ENCODE data around the gene MACROD1. TPM values are rescaled to one million over a fixed set of nuclear protein-coding genes. Genes with fewer than 3 reads are reported as not detected.

Gene MACROD1
- total RNA-seq, 4 donors from 2014 or later: 28.8 to 70.7 (median 33.7) TPM

- Histone ChIP-seq H3K4me3 (no peak overlapping the region), H3K9me3 (no peaks in the 10 kb centered on the region), H3K4me1 (peaks cover 38 to 50% (median 42%) of the 10 kb centered on the region in 4 donors), H3K27me3 (peaks cover 0 to 15% (median 0%) of the 10 kb centered on the region in 4 donors), H3K36me3 (peaks cover 45 to 61% (median 54%) of the 10 kb centered on the region in 4 donors), H3K27ac (replicated peaks in 1 of 4) (no peak overlapping the region)
- TF ChIP-seq CTCF (IDR thresholded peaks at IDR 0.05) (no peak), POLR2AphosphoS5 (IDR thresholded peaks at IDR 0.05) (no peak), EP300 (IDR thresholded peaks at IDR 0.05) (no peak), POLR2A (IDR thresholded peaks at IDR 0.05; ENCODE audit: low read depth) (no peak)
- DNase-seq (ENCODE audit: extremely low spot score): no peak
- 81% methylated on average over 10 of the region's 11 CpGs for WGBS
- intact Hi-C loops (cut with DNase I): no loop called here
Measured at GRCh38 chr11:63997801-63998337, 168.0 kb downstream of the MACROD1 start.

- 93% methylated on average over 18 of the region's 27 CpGs for WGBS
- DNase-seq (ENCODE audit: extremely low spot score): no peak
- TF ChIP-seq CTCF (IDR thresholded peaks at IDR 0.05): no peak
- no peak for TF ChIP-seq EP300 (IDR thresholded peaks at IDR 0.05)
- no peak for TF ChIP-seq POLR2A (IDR thresholded peaks at IDR 0.05; ENCODE audit: low read depth)
- no peak for TF ChIP-seq POLR2AphosphoS5 (IDR thresholded peaks at IDR 0.05)
- Histone ChIP-seq H3K27ac (replicated peaks in 1 of 4) (no peak overlapping the region), H3K9me3 (no peaks in the 10 kb centered on the region), H3K4me1 (peaks cover 36 to 44% (median 38%) of the 10 kb centered on the region in 4 donors), H3K4me3 (no peak overlapping the region), H3K27me3 (peaks cover 0 to 15% (median 0%) of the 10 kb centered on the region in 4 donors), H3K36me3 (peaks cover 45 to 68% (median 57%) of the 10 kb centered on the region in 4 donors)
- intact Hi-C loops (cut with DNase I): no loop called here
Measured at GRCh38 chr11:63997104-63997700, 168.7 kb downstream of the MACROD1 start.

GRCh38 chr11:63996512-63996911 lies 169.4 kb downstream of the MACROD1 start:
- no peak overlapping the region for H3K27ac ChIP-seq (replicated peaks in 1 of 4)
- no peak for DNase-seq (ENCODE audit: extremely low spot score)
- peaks cover 45 to 75% (median 62%) of the 10 kb centered on the region in 4 donors for H3K36me3 ChIP-seq
- TF ChIP-seq POLR2AphosphoS5 (IDR thresholded peaks at IDR 0.05): no peak
- no peak for TF ChIP-seq POLR2A (IDR thresholded peaks at IDR 0.05; ENCODE audit: low read depth)
- TF ChIP-seq EP300 (IDR thresholded peaks at IDR 0.05): no peak
- TF ChIP-seq CTCF (IDR thresholded peaks at IDR 0.05): no peak
- H3K4me1 ChIP-seq: peaks cover 30 to 38% (median 31%) of the 10 kb centered on the region in 4 donors
- H3K27me3 ChIP-seq: peaks cover 0 to 15% (median 0%) of the 10 kb centered on the region in 4 donors
- 100% methylated on average over 3 of the region's 18 CpGs for WGBS
- no peaks in the 10 kb centered on the region for H3K9me3 ChIP-seq
- H3K4me3 ChIP-seq: no peak overlapping the region
- intact Hi-C loops (cut with DNase I): no loop called here

- H3K9me3 ChIP-seq: no peaks in the 10 kb centered on the region
- peaks cover 49 to 100% (median 80%) of the 10 kb centered on the region in 4 donors for H3K36me3 ChIP-seq
- H3K4me1 ChIP-seq: peaks cover 5 to 12% (median 6%) of the 10 kb centered on the region in 4 donors
- TF ChIP-seq CTCF (IDR thresholded peaks at IDR 0.05) (no peak), POLR2AphosphoS5 (IDR thresholded peaks at IDR 0.05) (no peak), POLR2A (IDR thresholded peaks at IDR 0.05; ENCODE audit: low read depth) (no peak), EP300 (IDR thresholded peaks at IDR 0.05) (no peak)
- H3K27me3 ChIP-seq: peaks cover 0 to 4% (median 0%) of the 10 kb centered on the region in 4 donors
- no peak overlapping the region for H3K4me3 ChIP-seq
- no peak for DNase-seq (ENCODE audit: extremely low spot score)
- H3K27ac ChIP-seq (replicated peaks in 1 of 4): no peak overlapping the region
- WGBS: 74% methylated on average over 6 of the region's 6 CpGs
- intact Hi-C loops (cut with DNase I): no loop called here
Measured at GRCh38 chr11:63993993-63994392, 171.9 kb downstream of the MACROD1 start.

Data from esophagus muscularis mucosa (tissue), 4 donors.